ENCODE measurements around the gene JAG2.

Gene JAG2

GRCh38 chr14:105181549-105182295 is 13.1 kb upstream of the JAG2 start:
- DNase-seq: no peak

GRCh38 chr14:105180592-105181548 is 12.3 kb upstream of the JAG2 start, which contains the start of gene NUDT14:
Gene NUDT14 (minus strand): TSS chr14:105181312. CDS start chr14:105181209, 103 bp downstream.
- DNase-seq: peak; percentile 80

DNA sequence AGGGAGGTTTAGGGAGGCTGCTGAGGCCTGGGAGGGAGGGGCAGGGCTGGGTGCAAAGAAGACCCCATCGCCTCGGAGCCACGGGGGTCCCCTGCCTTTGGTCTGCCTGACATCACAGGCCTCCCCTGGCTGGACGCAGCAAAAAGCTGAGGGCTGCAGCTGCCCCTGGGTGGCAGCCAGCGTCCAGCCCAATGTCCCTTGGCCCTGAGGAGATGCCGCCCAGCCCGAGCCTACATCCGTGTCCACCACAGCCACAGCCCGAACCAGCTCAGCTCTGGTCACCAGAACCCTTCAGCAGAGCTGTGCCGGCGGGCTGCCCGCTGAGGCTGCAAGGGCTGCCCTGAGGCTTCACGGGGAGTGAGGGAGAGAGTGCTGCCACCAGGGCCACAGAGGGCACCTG is 10.6 kb upstream of the JAG2 start:
- DNase-seq: no peak

DNA sequence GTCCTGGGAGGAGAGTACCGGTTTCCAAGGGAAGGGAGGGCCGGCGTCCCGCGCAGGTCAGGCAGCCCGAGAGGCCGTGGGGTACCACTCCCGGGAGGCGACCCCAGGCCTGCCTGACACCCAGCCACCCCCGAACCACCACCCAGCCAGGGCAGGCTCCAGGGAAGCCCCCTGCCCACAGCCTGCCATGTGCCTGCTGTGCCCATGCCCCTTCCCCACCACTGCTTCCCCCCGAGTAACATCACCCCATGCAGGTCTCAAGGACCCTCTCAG is 10.2 kb upstream of the JAG2 start:
- no peak for DNase-seq

DNA sequence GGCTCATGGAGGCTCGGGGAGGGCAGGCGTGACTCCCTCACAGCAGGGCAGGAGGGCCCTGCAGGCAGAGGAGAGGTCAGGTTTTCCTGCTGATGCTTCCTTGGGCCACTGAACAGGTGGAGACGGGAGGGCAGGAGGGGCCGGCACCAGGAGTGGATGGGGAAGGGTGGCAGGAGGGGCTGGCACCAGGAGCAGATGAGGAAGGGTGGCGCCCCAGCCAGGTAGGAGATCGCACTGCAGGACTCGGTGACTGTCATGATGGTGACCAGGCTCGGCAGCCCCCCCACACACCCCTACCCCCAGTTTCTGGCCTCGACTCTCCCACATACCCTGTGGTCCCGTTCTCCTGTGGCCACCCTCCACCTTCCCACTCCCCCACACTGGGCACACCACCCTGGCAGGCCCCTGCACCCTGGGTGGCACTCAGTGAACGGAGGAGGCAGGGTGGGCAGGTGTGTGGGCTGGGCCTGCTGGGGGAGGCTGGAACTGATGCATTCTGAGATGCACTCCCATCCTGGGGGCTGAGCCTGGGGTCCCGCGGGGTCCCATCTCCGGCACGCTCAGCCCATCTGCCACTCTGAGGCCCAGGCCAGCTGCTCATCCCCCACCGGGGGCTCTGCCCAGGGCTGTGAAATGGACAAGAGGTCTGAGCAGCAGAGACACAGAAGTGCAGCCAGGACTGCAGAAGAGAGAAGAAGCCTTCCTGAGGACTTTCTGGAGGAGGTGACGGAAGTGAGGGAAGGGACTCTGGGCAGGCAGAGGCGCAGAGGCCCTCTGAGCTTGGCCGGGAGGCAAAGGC is 9.7 kb upstream of the JAG2 start:
- no peak for DNase-seq

DNA sequence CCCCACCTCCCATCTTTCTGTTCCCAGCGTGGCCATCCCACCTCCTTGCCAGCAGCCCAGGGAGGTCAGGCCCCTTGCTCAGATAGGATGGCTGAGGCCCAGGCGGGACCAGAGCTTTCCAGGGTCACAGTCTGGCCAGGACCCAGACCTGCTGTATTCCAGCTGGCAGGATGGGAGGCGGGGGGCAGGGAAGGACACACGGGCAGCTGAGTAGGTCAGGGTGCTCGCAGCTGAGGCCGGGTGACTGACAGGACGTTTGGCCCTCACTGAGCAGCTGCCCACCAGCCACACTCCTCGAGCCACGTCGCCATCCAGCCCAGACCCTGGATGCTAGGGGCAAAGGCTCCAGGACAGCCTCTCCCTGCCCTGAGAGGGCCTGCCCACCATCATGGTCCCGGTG is 8.5 kb upstream of the JAG2 start:
- no peak for DNase-seq

DNA sequence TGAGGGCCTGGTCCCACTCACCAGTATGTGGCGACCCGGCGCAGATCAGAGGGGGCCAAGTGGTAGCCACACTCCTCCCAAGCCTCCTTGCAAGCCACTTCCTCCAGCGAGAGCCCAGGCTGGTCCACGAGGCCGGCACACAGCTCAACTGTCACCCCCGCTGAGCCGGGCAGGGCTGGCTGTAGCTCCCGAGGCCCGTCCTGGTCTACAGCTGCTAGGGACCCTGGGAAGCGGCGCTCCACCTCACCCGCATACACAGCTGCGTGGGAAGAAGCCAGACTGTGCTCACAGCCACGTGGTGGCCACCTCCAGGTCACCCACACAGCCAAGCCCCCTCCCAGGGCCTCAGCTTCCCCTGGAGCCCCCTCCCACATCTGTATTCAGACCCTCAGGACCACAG is 7.9 kb upstream of the JAG2 start:
- DNase-seq: no peak

DNA sequence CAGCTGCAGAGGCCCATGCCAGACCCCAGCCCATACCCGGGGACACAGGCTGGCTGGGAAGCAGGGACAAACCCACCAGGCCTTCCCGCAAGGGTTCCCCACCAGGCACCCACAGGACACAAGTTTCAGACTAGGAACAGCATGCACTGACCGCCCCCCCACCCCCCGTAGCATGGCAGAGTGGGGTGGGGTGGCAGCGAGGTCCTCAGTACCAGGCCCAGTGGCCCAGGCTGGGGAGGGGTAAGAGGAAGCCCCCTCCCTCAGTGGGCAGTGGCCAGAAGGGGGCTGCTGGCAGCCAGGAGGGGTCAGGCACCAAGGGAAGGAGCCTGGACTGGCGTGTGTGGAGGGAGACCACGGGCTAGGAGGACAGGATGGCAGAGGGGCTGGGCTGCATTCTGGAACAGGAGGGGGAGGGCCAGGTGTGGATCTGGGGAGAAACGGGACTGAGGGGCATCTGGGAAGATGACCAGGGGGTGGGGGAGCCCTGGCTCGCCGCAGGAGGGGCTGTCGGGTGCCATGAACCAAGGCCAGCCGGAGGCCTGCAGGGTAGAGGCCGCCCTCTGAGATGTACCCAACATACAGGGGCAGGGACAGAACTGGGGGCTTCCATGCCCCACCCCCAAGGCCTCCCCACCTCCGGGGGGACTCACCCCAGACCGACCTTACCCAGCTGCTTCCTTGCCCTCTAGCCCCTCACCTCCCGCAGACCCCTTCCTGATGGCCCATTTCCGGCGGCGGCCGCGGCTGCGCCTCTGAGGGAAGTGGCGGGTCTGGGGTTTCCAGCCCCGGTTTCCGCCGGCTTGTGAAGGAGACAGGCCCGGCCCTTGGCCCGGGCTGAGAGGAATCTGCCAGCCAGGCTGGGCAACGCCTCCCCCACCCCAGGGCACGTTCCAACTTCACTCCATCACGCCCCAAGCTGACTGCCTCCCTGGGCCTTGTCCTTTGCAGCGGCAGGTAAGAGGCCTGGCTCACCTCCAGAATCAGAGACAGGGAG is 5.6 kb upstream of the JAG2 start:
- peak; percentile 56 for DNase-seq

GRCh38 chr14:105173145-105173544 is 4.6 kb upstream of the JAG2 start:
- DNase-seq: no peak

GRCh38 chr14:105172476-105172875 is 3.9 kb upstream of the JAG2 start:
- DNase-seq: no peak

DNA sequence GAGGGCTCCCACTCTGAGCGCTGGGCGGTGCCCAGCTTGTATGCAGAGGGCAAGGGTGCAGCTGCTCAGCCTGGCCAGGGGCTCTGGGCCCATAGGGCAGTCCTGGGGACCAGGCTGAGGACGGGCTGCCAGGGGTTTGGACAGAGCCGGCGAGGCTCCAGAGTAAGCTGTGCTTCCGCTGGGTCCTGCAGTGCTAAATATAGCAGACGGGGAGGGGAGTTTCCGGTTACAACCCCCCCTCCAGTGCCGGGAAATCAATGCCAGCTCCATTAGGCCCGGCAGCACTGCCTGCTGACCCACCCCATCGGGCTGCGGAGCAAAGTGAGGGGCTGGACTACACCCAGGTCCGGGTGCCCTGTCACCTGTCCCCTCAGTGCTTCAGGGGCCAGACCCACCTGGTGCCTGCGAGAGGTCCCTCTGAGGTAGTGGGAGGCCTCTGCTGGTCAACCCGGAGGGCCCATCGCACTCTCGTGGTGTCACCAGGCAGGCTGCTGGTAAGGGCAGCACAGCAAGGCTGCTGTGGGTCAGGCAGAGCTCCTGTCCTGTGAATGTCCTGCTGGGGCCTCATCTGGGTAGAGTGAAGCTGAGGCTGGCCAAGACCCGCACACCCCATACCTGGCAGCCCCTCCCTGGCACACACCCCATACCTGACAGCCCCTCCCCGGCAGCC is 2.6 kb upstream of the JAG2 start:
- no peak for DNase-seq

DNA sequence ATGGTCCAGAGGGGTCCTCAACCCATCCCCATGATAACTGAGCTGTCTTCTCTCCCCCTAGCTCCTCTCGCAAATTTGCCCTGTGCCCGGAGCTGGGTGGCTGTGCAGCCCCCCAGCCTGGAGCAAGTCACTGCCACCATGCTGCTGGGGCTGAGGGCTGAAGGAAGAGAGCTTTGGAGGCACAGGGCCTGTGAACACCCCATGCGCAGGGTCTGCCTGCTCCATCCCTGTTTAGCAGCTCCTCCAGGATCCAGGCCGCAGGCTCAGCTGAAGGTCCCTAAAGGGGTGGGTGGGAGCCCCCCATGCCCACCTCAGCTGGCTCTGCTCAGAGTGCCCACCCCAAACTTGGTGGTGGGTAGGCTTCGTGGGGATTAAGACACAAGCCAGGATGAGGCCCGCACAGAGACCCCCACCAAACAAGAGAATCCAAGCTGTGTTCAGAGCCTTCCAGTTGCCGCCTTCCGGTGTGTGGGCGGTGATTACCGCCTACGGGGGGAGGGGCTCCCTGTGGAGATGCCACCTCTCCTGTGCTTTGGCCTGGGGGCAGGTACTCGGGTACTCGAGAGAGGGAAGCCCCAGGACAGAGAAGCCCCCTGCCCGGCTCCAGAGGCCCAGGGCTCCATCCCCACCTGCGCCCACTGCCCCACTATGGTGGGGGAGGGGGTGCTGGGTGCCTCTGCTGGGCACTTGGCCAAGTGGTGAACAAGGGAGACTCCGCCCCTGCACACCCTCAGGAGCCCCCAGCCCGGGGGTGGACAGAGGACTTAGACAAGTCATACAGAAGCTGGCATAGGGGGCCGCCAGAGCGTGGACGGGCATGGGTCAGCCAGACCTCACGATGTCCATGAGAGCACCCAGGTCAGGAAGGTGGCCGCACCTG is 1.4 kb upstream of the JAG2 start:
- DNase-seq: no peak

DNA sequence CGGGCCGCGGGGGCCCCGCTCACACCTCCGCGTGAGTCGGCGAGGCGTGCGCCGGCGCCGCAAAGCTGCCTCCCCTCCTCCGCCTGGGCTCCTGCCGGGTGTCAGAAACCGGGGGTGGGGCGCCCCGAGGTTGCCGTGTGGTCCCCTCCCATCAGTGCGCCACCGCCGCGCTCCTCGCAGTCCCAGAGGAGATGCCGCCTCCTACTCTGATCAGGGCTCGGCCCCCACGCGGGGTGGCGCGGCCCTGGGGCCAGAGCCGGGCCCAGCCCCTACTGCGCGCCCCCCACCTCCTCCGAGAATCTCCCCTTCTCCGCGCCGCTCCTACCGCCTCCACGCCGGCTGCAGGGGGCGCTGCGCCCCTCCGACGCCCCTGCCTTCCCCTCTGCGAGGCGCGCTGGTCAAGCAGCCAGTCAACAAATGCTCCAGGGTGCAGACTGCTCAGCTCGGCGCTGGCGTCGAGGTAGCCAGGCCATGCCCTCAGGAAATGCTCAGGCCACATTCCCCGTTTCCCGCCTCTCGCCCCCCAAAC is 467 bp upstream of the JAG2 start:
- DNase-seq: no peak

DNA sequence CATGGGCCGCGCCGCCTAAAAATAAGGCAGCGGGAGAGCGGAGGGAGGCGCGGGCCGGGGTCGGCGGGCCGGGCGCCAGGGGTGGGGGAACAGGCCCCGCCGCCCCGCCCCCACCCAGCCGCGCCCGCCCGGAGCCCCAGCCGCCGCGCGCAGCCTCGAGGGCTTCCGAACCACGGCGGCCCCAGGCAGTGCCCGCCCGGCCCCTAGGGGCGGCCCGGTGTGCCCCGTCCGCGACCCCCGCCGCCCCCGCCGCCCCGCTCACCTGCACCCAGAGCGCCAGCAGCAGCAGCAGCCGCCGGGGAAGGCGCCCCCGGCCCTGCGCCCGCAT is 519 bp downstream of the JAG2 start:
- no peak for DNase-seq

GRCh38 chr14:105167303-105168092 is 1.1 kb downstream of the JAG2 start:
- no peak for DNase-seq

- no peak for DNase-seq
Measured at GRCh38 chr14:105166571-105167302, 1.8 kb downstream of the JAG2 start.

DNA sequence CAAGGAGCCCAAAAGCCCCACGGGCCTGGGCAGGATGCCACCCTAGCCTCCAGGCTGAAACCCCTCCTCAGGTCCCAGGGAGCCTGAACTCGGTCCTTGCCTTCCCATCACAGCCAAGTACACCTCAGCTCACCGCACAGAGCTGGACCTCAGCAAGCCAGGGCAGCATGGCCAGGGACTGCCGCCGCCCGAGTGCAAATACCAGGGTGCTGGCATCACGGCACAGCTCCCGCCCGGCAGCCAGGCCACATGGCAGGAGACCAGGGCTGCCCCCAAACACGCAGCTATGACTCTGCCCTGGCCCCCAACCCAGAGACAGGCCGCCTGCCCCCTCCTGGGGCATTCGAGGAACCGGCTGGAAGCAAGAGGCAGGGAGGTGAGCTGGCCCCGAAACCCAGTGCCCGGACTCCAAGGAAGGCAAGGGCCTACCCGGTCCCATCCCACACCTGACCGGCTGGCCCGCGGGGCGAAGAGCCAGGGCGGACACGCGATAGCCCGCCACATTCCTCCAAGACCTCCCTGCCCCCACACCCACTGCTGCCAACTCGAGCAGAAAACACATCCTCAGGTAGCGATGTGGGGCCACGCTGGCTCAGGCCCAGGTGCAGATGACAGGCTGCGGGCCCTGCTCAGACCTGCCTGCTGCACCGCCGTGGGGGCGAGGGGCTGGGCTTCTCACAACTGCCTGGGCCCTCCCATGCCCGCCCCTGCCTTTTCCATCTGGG is 2.7 kb downstream of the JAG2 start:
- no peak for DNase-seq

GRCh38 chr14:105165134-105165704 is 3.4 kb downstream of the JAG2 start:
- DNase-seq: no peak
